KMS-11 (cell line): ENCODE results near the gene ALAD.

ENCODE experiments used
- H2AFZ ChIP-seq: fragments of 200-600 bp; sonication (generic); 2 replicates; pipeline ENCODE4 v1.6.1; 2016; ENCODE audit warnings: antibody characterized with exemption, mixed run types, low read depth
- H3K27ac ChIP-seq: fragments of 200-600 bp; sonication (generic); 2 replicates; pipeline ENCODE4 v1.6.1; 2016; ENCODE audit warnings: mild to moderate bottlenecking, mixed run types
- H3K27me3 ChIP-seq: fragments of 200-600 bp; sonication (generic); 2 replicates; pipeline ENCODE4 v1.6.1; 2017; ENCODE audit warnings: mild to moderate bottlenecking, low read depth, mixed run types, moderate library complexity; ENCODE audit not compliant: insufficient read depth
- H3K36me3 ChIP-seq: fragments of 200-600 bp; sonication (generic); 2 replicates; pipeline ENCODE4 v1.6.1; 2017; ENCODE audit warnings: mild to moderate bottlenecking, mixed run types; ENCODE audit not compliant: insufficient read depth
- H3K4me1 ChIP-seq: fragments of 200-600 bp; sonication (generic); 2 replicates; pipeline ENCODE4 v1.6.1; 2016; ENCODE audit warnings: mild to moderate bottlenecking, low read depth, mixed run types; ENCODE audit not compliant: poor library complexity, severe bottlenecking
- H3K4me2 ChIP-seq: fragments of 200-600 bp; sonication (generic); 2 replicates; pipeline ENCODE4 v1.7.0; 2016; ENCODE audit warnings: mild to moderate bottlenecking, mixed run types
- H3K4me3 ChIP-seq: fragments of 200-600 bp; sonication (generic); IDR thresholded peaks from 2 replicates; pipeline ENCODE4 v1.6.1; 2017; ENCODE audit warnings: low read depth, low read length, mixed read lengths; ENCODE audit not compliant: insufficient read depth
- H3K79me2 ChIP-seq: fragments of 200-600 bp; sonication (generic); 2 replicates; pipeline ENCODE4 v1.6.1; 2016; ENCODE audit warnings: low read depth, mixed run types; ENCODE audit not compliant: insufficient read depth
- H3K9ac ChIP-seq: fragments of 200-600 bp; sonication (generic); 2 replicates; pipeline ENCODE4 v1.6.1; 2016; ENCODE audit warnings: mild to moderate bottlenecking, mixed run types
- H4K20me1 ChIP-seq: fragments of 200-600 bp; sonication (generic); 2 replicates; pipeline ENCODE4 v1.6.1; 2016; ENCODE audit warnings: mild to moderate bottlenecking, mixed run types; ENCODE audit not compliant: insufficient read depth
- TF ChIP-seq, protein P1 (sequence below): fragments of 200-600 bp; sonication (generic); conservative IDR thresholded peaks from 2 replicates; pipeline ENCODE4 v1.6.1; 2017; ENCODE audit warnings: low read depth, mild to moderate bottlenecking, antibody characterized with exemption, low read length, moderate library complexity, mixed read lengths

Gene ALAD

DNA sequence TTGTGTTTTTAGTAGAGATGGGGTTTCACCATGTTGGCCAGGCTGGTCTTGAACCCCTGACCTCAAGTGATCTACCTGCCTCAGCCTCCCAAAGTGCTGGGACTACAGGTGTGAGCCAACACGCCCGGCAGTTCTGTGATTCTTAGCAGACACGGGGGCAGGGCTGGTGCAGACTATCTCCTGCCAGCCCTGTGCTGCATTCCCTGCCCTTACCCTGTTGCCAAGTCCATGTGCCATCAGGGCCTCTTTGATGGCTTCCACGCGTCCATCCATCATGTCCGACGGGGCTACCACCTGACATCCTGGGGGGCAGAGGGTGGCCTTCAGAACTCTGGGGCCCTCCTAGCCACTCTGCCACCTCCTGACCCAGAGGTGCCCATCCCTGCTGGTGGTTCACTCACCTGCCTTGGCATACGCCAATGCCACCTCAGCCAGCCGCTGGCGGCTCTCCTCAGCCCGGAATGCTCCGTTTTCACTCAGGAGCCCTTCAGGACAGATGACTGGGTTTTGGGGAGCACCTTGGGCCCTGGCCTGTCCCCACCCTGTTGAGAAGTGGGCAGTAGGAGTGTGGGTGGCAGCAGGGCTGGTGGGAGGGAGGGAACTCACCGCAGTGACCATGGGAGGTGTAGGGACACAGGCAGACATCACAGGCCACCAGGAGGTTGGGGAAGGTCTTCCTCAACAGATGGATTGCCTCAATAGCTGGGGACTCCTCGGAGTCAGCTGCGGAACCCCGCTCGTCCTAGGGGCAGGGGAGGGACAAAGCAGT is 10.7 kb downstream of the ALAD start:
- Histone ChIP-seq H3K4me3 (no peak overlapping the region), H3K79me2 (no peaks in the 10 kb centered on the region), H3K27me3 (no peaks in the 10 kb centered on the region), H3K4me2 (no peak overlapping the region), H3K9ac (no peak overlapping the region), H3K36me3 (no peaks in the 10 kb centered on the region), H3K4me1 (no peaks in the 10 kb centered on the region), H2AFZ (no peak overlapping the region), H4K20me1 (no peaks in the 10 kb centered on the region), H3K27ac (no peak overlapping the region)
- TF ChIP-seq, protein P1, sequence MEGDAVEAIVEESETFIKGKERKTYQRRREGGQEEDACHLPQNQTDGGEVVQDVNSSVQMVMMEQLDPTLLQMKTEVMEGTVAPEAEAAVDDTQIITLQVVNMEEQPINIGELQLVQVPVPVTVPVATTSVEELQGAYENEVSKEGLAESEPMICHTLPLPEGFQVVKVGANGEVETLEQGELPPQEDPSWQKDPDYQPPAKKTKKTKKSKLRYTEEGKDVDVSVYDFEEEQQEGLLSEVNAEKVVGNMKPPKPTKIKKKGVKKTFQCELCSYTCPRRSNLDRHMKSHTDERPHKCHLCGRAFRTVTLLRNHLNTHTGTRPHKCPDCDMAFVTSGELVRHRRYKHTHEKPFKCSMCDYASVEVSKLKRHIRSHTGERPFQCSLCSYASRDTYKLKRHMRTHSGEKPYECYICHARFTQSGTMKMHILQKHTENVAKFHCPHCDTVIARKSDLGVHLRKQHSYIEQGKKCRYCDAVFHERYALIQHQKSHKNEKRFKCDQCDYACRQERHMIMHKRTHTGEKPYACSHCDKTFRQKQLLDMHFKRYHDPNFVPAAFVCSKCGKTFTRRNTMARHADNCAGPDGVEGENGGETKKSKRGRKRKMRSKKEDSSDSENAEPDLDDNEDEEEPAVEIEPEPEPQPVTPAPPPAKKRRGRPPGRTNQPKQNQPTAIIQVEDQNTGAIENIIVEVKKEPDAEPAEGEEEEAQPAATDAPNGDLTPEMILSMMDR, result no peak

- H3K27ac ChIP-seq, result no peak overlapping the region
- H4K20me1 ChIP-seq, result no peaks in the 10 kb centered on the region
- no peak overlapping the region for H3K4me3 ChIP-seq
- no peaks in the 10 kb centered on the region for H3K4me1 ChIP-seq
- no peak overlapping the region for H3K4me2 ChIP-seq
- H3K79me2 ChIP-seq, result no peaks in the 10 kb centered on the region
- no peak overlapping the region for H3K9ac ChIP-seq
- no peaks in the 10 kb centered on the region for H3K27me3 ChIP-seq
- TF ChIP-seq, protein P1, result no peak
- no peak overlapping the region for H2AFZ ChIP-seq
- H3K36me3 ChIP-seq, result no peaks in the 10 kb centered on the region
These were observed 11.6 kb downstream of the ALAD start for GRCh38 chr9:113389451-113389850.

- no peaks in the 10 kb centered on the region for H3K27me3 ChIP-seq
- no peak overlapping the region for H3K27ac ChIP-seq
- TF ChIP-seq, protein P1, result no peak
- no peaks in the 10 kb centered on the region for H3K36me3 ChIP-seq
- no peak overlapping the region for H3K4me2 ChIP-seq
- H3K4me3 ChIP-seq, result no peak overlapping the region
- no peak overlapping the region for H3K9ac ChIP-seq
- H2AFZ ChIP-seq, result no peak overlapping the region
- no peaks in the 10 kb centered on the region for H3K4me1 ChIP-seq
- H4K20me1 ChIP-seq, result no peaks in the 10 kb centered on the region
- H3K79me2 ChIP-seq, result no peaks in the 10 kb centered on the region
These were observed 12.3 kb downstream of the ALAD start for GRCh38 chr9:113388833-113389232.

GRCh38 chr9:113387560-113388230 is 13.4 kb downstream of the ALAD start:
- TF ChIP-seq, protein P1, result no peak
- Histone ChIP-seq H3K4me3 (no peak overlapping the region), H3K4me2 (no peak overlapping the region), H4K20me1 (no peaks in the 10 kb centered on the region), H3K9ac (no peak overlapping the region), H3K79me2 (no peaks in the 10 kb centered on the region), H3K36me3 (no peaks in the 10 kb centered on the region), H3K27me3 (no peaks in the 10 kb centered on the region), H3K4me1 (no peaks in the 10 kb centered on the region), H3K27ac (no peak overlapping the region), H2AFZ (no peak overlapping the region)
